ENCODE data around the gene CTCF.

CTCF gene

GRCh38 chr16:67538666-67539101 lies 23.6 kb upstream of the CTCF start:
- H3K27me3 ChIP-seq (ENCODE audit: control insufficient read depth, insufficient read depth, low read length): no peaks in the 10 kb centered on the region
- H3K4me1 ChIP-seq (ENCODE audit: control insufficient read depth, insufficient read depth, low read length): peaks cover 6% of the 10 kb centered on the region
- H3K27ac ChIP-seq (ENCODE audit: low read depth, low read length): no peak overlapping the region

GRCh38 chr16:67539271-67539670 lies 23.1 kb upstream of the CTCF start:
- Histone ChIP-seq H3K27ac (ENCODE audit: low read depth, low read length) (no peak overlapping the region), H3K36me3 (ENCODE audit: control insufficient read depth, insufficient read depth, low read length) (peaks cover 25% of the 10 kb centered on the region)

More at GRCh38 chr16:67538666-67539101, 23.6 kb upstream of the CTCF start:
- Histone ChIP-seq H3K36me3 (ENCODE audit: control insufficient read depth, insufficient read depth, low read length) (peaks cover 24% of the 10 kb centered on the region), H3K4me3 (ENCODE audit: low read length) (peak overlapping the region; percentile 16), H3K9ac (ENCODE audit: low read length) (no peak overlapping the region)

GRCh38 chr16:67539691-67540635 lies 22.4 kb upstream of the CTCF start:
- peaks cover 26% of the 10 kb centered on the region for H3K36me3 ChIP-seq (ENCODE audit: control insufficient read depth, insufficient read depth, low read length)
- no peak overlapping the region for H3K4me3 ChIP-seq (ENCODE audit: low read length)
- no peak overlapping the region for H3K9ac ChIP-seq (ENCODE audit: low read length)
- H3K4me1 ChIP-seq (ENCODE audit: control insufficient read depth, insufficient read depth, low read length): peaks cover 6% of the 10 kb centered on the region
- no peak overlapping the region for H3K27ac ChIP-seq (ENCODE audit: low read depth, low read length)
- no peaks in the 10 kb centered on the region for H3K27me3 ChIP-seq (ENCODE audit: control insufficient read depth, insufficient read depth, low read length)

More at GRCh38 chr16:67539271-67539670, 23.1 kb upstream of the CTCF start:
- Histone ChIP-seq H3K9ac (ENCODE audit: low read length) (no peak overlapping the region), H3K4me3 (ENCODE audit: low read length) (no peak overlapping the region), H3K4me1 (ENCODE audit: control insufficient read depth, insufficient read depth, low read length) (peaks cover 6% of the 10 kb centered on the region), H3K27me3 (ENCODE audit: control insufficient read depth, insufficient read depth, low read length) (no peaks in the 10 kb centered on the region)

- Histone ChIP-seq H3K27me3 (ENCODE audit: control insufficient read depth, insufficient read depth, low read length) (no peaks in the 10 kb centered on the region), H3K9ac (ENCODE audit: low read length) (no peak overlapping the region), H3K36me3 (ENCODE audit: control insufficient read depth, insufficient read depth, low read length) (peaks cover 33% of the 10 kb centered on the region), H3K4me3 (ENCODE audit: low read length) (no peak overlapping the region), H3K27ac (ENCODE audit: low read depth, low read length) (no peak overlapping the region), H3K4me1 (ENCODE audit: control insufficient read depth, insufficient read depth, low read length) (peaks cover 6% of the 10 kb centered on the region)
Observed at GRCh38 chr16:67540756-67541155, 21.6 kb upstream of the CTCF start.

- Histone ChIP-seq H3K4me3 (ENCODE audit: low read length) (no peak overlapping the region), H3K36me3 (ENCODE audit: control insufficient read depth, insufficient read depth, low read length) (peaks cover 36% of the 10 kb centered on the region), H3K27me3 (ENCODE audit: control insufficient read depth, insufficient read depth, low read length) (no peaks in the 10 kb centered on the region), H3K4me1 (ENCODE audit: control insufficient read depth, insufficient read depth, low read length) (peaks cover 6% of the 10 kb centered on the region), H3K9ac (ENCODE audit: low read length) (no peak overlapping the region), H3K27ac (ENCODE audit: low read depth, low read length) (no peak overlapping the region)
Observed at GRCh38 chr16:67541391-67542263, 20.7 kb upstream of the CTCF start.

GRCh38 chr16:67542464-67542863 lies 19.9 kb upstream of the CTCF start:
- no peaks in the 10 kb centered on the region for H3K27me3 ChIP-seq (ENCODE audit: control insufficient read depth, insufficient read depth, low read length)
- no peak overlapping the region for H3K9ac ChIP-seq (ENCODE audit: low read length)
- no peak overlapping the region for H3K27ac ChIP-seq (ENCODE audit: low read depth, low read length)
- H3K4me1 ChIP-seq (ENCODE audit: control insufficient read depth, insufficient read depth, low read length): peaks cover 4% of the 10 kb centered on the region
- H3K4me3 ChIP-seq (ENCODE audit: low read length): no peak overlapping the region
- H3K36me3 ChIP-seq (ENCODE audit: control insufficient read depth, insufficient read depth, low read length): peaks cover 36% of the 10 kb centered on the region

GRCh38 chr16:67543036-67543435 lies 19.3 kb upstream of the CTCF start:
- H3K27me3 ChIP-seq (ENCODE audit: control insufficient read depth, insufficient read depth, low read length): no peaks in the 10 kb centered on the region
- no peak overlapping the region for H3K9ac ChIP-seq (ENCODE audit: low read length)
- peaks cover 36% of the 10 kb centered on the region for H3K36me3 ChIP-seq (ENCODE audit: control insufficient read depth, insufficient read depth, low read length)
- H3K4me1 ChIP-seq (ENCODE audit: control insufficient read depth, insufficient read depth, low read length): peaks cover 4% of the 10 kb centered on the region
- no peak overlapping the region for H3K27ac ChIP-seq (ENCODE audit: low read depth, low read length)
- no peak overlapping the region for H3K4me3 ChIP-seq (ENCODE audit: low read length)

GRCh38 chr16:67543582-67543981 lies 18.7 kb upstream of the CTCF start:
- no peak overlapping the region for H3K9ac ChIP-seq (ENCODE audit: low read length)
- H3K36me3 ChIP-seq (ENCODE audit: control insufficient read depth, insufficient read depth, low read length): peaks cover 36% of the 10 kb centered on the region
- H3K4me1 ChIP-seq (ENCODE audit: control insufficient read depth, insufficient read depth, low read length): peaks cover 3% of the 10 kb centered on the region
- H3K27ac ChIP-seq (ENCODE audit: low read depth, low read length): no peak overlapping the region
- no peaks in the 10 kb centered on the region for H3K27me3 ChIP-seq (ENCODE audit: control insufficient read depth, insufficient read depth, low read length)
- no peak overlapping the region for H3K4me3 ChIP-seq (ENCODE audit: low read length)

- Histone ChIP-seq H3K36me3 (ENCODE audit: control insufficient read depth, insufficient read depth, low read length) (peaks cover 36% of the 10 kb centered on the region), H3K27me3 (ENCODE audit: control insufficient read depth, insufficient read depth, low read length) (no peaks in the 10 kb centered on the region), H3K4me3 (ENCODE audit: low read length) (no peak overlapping the region), H3K4me1 (ENCODE audit: control insufficient read depth, insufficient read depth, low read length) (no peaks in the 10 kb centered on the region), H3K27ac (ENCODE audit: low read depth, low read length) (no peak overlapping the region), H3K9ac (ENCODE audit: low read length) (no peak overlapping the region)
Observed at GRCh38 chr16:67544329-67544841, 17.9 kb upstream of the CTCF start.

- H3K27me3 ChIP-seq (ENCODE audit: control insufficient read depth, insufficient read depth, low read length): no peaks in the 10 kb centered on the region
- H3K36me3 ChIP-seq (ENCODE audit: control insufficient read depth, insufficient read depth, low read length): peaks cover 31% of the 10 kb centered on the region
- H3K4me3 ChIP-seq (ENCODE audit: low read length): no peak overlapping the region
- H3K27ac ChIP-seq (ENCODE audit: low read depth, low read length): no peak overlapping the region
- H3K9ac ChIP-seq (ENCODE audit: low read length): no peak overlapping the region
- H3K4me1 ChIP-seq (ENCODE audit: control insufficient read depth, insufficient read depth, low read length): no peaks in the 10 kb centered on the region
Observed at GRCh38 chr16:67544844-67545664, 17.3 kb upstream of the CTCF start.

- no peak overlapping the region for H3K4me3 ChIP-seq (ENCODE audit: low read length)
- no peak overlapping the region for H3K27ac ChIP-seq (ENCODE audit: low read depth, low read length)
- no peaks in the 10 kb centered on the region for H3K27me3 ChIP-seq (ENCODE audit: control insufficient read depth, insufficient read depth, low read length)
- H3K36me3 ChIP-seq (ENCODE audit: control insufficient read depth, insufficient read depth, low read length): peaks cover 25% of the 10 kb centered on the region
- no peaks in the 10 kb centered on the region for H3K4me1 ChIP-seq (ENCODE audit: control insufficient read depth, insufficient read depth, low read length)
- no peak overlapping the region for H3K9ac ChIP-seq (ENCODE audit: low read length)
Observed at GRCh38 chr16:67545665-67546024, 16.7 kb upstream of the CTCF start.
